DND-41 (cell line): ENCODE data around the gene NETO2.
"Not testable (repeated sequence)": the region's sequence is repeated elsewhere in the genome, so short reads cannot be mapped to it uniquely, and the experiment has no call there.

Experiments
- ATAC-seq: fragments of 200-7000 bp; cut with Tn5 transposase; 3 replicates; pipeline ENCODE4 v1.9.1; 2021; ENCODE audit warnings: low read depth; ENCODE audit not compliant: insufficient read depth
- DNase-seq: peaks from one replicate; pipeline ENCODE4 v3.0.0-alpha.2; 2020
- H2AFZ ChIP-seq: 2 replicates; pipeline ENCODE4 v1.6.0; 2012; ENCODE audit warnings: low read depth, low read length
- H3K27ac ChIP-seq: 2 replicates; pipeline ENCODE4 v1.5.1; 2012; ENCODE audit warnings: low read length, inconsistent platforms
- H3K27me3 ChIP-seq: fragments of 200-600 bp; sonication (generic); 2 replicates; pipeline ENCODE4 v1.6.0; 2012; ENCODE audit warnings: low read length, mild to moderate bottlenecking, inconsistent platforms; ENCODE audit not compliant: insufficient read depth, poor library complexity
- H3K36me3 ChIP-seq: 2 replicates; pipeline ENCODE4 v1.5.1; 2012; ENCODE audit warnings: low read length, inconsistent platforms; ENCODE audit not compliant: insufficient read depth
- H3K4me1 ChIP-seq: 2 replicates; pipeline ENCODE4 v1.5.1; 2012; ENCODE audit warnings: mild to moderate bottlenecking, low read length; ENCODE audit not compliant: insufficient read depth
- H3K4me2 ChIP-seq: 2 replicates; pipeline ENCODE4 v1.6.0; 2012; ENCODE audit warnings: mild to moderate bottlenecking, moderate library complexity, low read length, inconsistent platforms; ENCODE audit not compliant: insufficient read depth
- H3K4me3 ChIP-seq, 2 experiments: fragments of 200-600 bp in 1 of 2; shearing (Covaris generic) in 1 of 2; 2 replicates each; pipeline ENCODE4 v1.5.1; 2012 to 2016; ENCODE audit warnings: inconsistent platforms in 2 of 2, low read length in 2 of 2, mild to moderate bottlenecking in 2 of 2, low read depth in 1 of 2, moderate library complexity in 1 of 2
- H3K79me2 ChIP-seq: 2 replicates; pipeline ENCODE4 v1.6.0; 2012; ENCODE audit warnings: low read length, inconsistent platforms; ENCODE audit not compliant: insufficient read depth
- H3K9ac ChIP-seq: 2 replicates; pipeline ENCODE4 v1.6.0; 2012; ENCODE audit warnings: low read depth, mild to moderate bottlenecking, inconsistent platforms, low read length, moderate library complexity
- H3K9me3 ChIP-seq: 2 replicates; pipeline ENCODE4 v1.5.1; 2012; ENCODE audit warnings: low read length, moderate library complexity, mild to moderate bottlenecking, inconsistent platforms; ENCODE audit not compliant: insufficient read depth, severe bottlenecking
- H4K20me1 ChIP-seq: 2 replicates; pipeline ENCODE4 v1.6.0; 2012; ENCODE audit warnings: low read length; ENCODE audit not compliant: insufficient read depth
- CTCF ChIP-seq: IDR thresholded peaks from 2 replicates; pipeline ENCODE4 v1.5.1; 2012; ENCODE audit warnings: borderline replicate concordance, low read length, moderate library complexity, mild to moderate bottlenecking; ENCODE audit not compliant: poor library complexity, severe bottlenecking; ENCODE audit errors: extremely low read depth
- EZH2 ChIP-seq: IDR thresholded peaks from 3 replicates; pipeline ENCODE4 v1.6.1; 2012; ENCODE audit warnings: borderline replicate concordance, low read depth, mild to moderate bottlenecking, moderate library complexity, low read length, inconsistent platforms; ENCODE audit not compliant: severe bottlenecking

The NETO2 gene

GRCh38 chr16:47141773-47142485, 1.8 kb downstream of the NETO2 start:
- Histone ChIP-seq H3K79me2 (no peaks in the 10 kb centered on the region), H3K9me3 (no peaks in the 10 kb centered on the region), H3K4me3 (no peak overlapping the region), H4K20me1 (no peaks in the 10 kb centered on the region), H3K27ac (no peak overlapping the region), H3K36me3 (no peaks in the 10 kb centered on the region), H3K4me2 (0 out of 2 replicates have a peak overlapping the region, but pooled peaks have one; percentile 23), H2AFZ (no peak overlapping the region), H3K4me1 (no peaks in the 10 kb centered on the region), H3K27me3 (no peaks in the 10 kb centered on the region), H3K9ac (no peak overlapping the region)
- DNase-seq, result peak; percentile 65
- TF ChIP-seq CTCF (peak; percentile 89), EZH2 (no peak)
- ATAC-seq, result peak; percentile 89

GRCh38 chr16:47140686-47141085, 3.1 kb downstream of the NETO2 start:
- H3K4me3 ChIP-seq, result no peak overlapping the region
- H3K9ac ChIP-seq, result no peak overlapping the region
- no peak for DNase-seq
- H3K27me3 ChIP-seq, result no peaks in the 10 kb centered on the region
- no peaks in the 10 kb centered on the region for H4K20me1 ChIP-seq
- no peak overlapping the region for H3K27ac ChIP-seq
- no peaks in the 10 kb centered on the region for H3K79me2 ChIP-seq
- no peaks in the 10 kb centered on the region for H3K4me1 ChIP-seq
- no peak for ATAC-seq
- TF ChIP-seq EZH2 (no peak), CTCF (no peak)
- H3K36me3 ChIP-seq, result no peaks in the 10 kb centered on the region
- no peak overlapping the region for H2AFZ ChIP-seq
- no peak overlapping the region for H3K4me2 ChIP-seq
- no peaks in the 10 kb centered on the region for H3K9me3 ChIP-seq

- Histone ChIP-seq H3K9ac (no peak overlapping the region), H3K36me3 (no peaks in the 10 kb centered on the region), H3K9me3 (no peaks in the 10 kb centered on the region), H3K27ac (no peak overlapping the region), H4K20me1 (no peaks in the 10 kb centered on the region), H3K4me1 (no peaks in the 10 kb centered on the region), H3K79me2 (no peaks in the 10 kb centered on the region), H3K4me2 (no peak overlapping the region), H2AFZ (no peak overlapping the region), H3K4me3 (no peak overlapping the region), H3K27me3 (no peaks in the 10 kb centered on the region)
- TF ChIP-seq EZH2 (no peak), CTCF (no peak)
- ATAC-seq (no peak), DNase-seq (no peak)
These were observed 4.1 kb downstream of the NETO2 start for GRCh38 chr16:47139561-47140185.

GRCh38 chr16:47137925-47138324, 5.8 kb downstream of the NETO2 start:
- not testable (repeated sequence) for H3K9ac ChIP-seq, H3K36me3 ChIP-seq, H3K27me3 ChIP-seq, H3K79me2 ChIP-seq, H3K27ac ChIP-seq, DNase-seq, H3K4me3 ChIP-seq, H3K9me3 ChIP-seq, H2AFZ ChIP-seq, ATAC-seq, H4K20me1 ChIP-seq, H3K4me1 ChIP-seq, H3K4me2 ChIP-seq
